Measurements from ENCODE around the gene EPHB3. TPM values are rescaled to one million over a fixed set of nuclear protein-coding genes. Genes with fewer than 3 reads are reported as not detected.

The EPHB3 gene
- total and polyA plus RNA-seq, 2 of the 4 experiments (the other 2 are of a cell fraction): 0.72 to 2.9 TPM

DNA sequence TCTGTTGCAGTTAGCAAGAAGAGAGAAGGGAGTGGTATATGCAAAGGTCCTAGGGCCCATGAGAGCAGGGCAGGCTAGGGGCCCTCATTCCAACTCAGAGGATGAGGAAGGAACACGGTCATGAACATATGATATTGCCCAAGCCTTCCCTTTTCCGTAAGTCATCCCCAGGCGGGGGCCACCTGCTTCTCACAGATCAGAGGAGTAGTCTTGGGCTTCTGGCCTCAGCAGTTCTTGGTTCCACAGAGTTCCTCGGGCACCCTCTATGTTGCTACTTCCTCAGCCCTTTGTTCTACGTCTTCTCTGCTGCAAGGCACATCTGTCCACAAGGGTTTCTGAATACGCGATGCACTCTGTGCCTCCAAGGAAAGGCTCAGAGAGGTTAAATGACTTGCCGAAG, 25.3 kb downstream of the EPHB3 start:
- WGBS, 2 experiments (ENCODE audit: extremely low coverage in 2 of 2, insufficient read length in 1 of 2): 88% methylated on average over 5 of the region's 8 CpGs; no CpG with 5 or more reads in 1 of the 2 experiments
- Histone ChIP-seq H2AFZ (replicated peaks; ENCODE audit: low read length, poor library complexity) (no peak overlapping the region), H3K56ac (ENCODE audit: extremely low read depth, insufficient read depth, low read length) (no peak overlapping the region), H3K79me1 (ENCODE audit: low read depth in 1 of 2, low read length in 2 of 2) (no peaks in the 10 kb centered on the region), H3K27ac (ENCODE audit: insufficient read depth, low read length) (no peak overlapping the region), H3K4me2 (ENCODE audit: low read depth, low read length) (no peak overlapping the region), H2AK5ac (ENCODE audit: low read depth, low read length) (no peak overlapping the region), H4K91ac (ENCODE audit: insufficient read depth, low read depth, low read length) (no peak overlapping the region), H3K9me1 (ENCODE audit: insufficient read depth, low read length) (no peaks in the 10 kb centered on the region), H3K4me1 (ENCODE audit: control insufficient read depth, insufficient read depth, low read length) (peaks cover 12% of the 10 kb centered on the region; the same call in 1 of the 2 replicates), H2BK5ac (ENCODE audit: low read depth, low read length, poor library complexity, severe bottlenecking) (no peak overlapping the region), H3K23ac (ENCODE audit: low read depth, low read length) (no peak overlapping the region), H2BK20ac (ENCODE audit: low read depth, low read length) (no peak overlapping the region), H3K18ac (ENCODE audit: low read depth, low read length) (no peak overlapping the region), H3K14ac (replicated peaks; ENCODE audit: low read depth, low read length) (no peak overlapping the region), H2AK9ac (replicated peaks; ENCODE audit: low read depth, low read length, poor library complexity) (no peak overlapping the region), H4K5ac (ENCODE audit: low read depth, low read length) (no peak overlapping the region), H3K4ac (ENCODE audit: low read depth, low read length) (no peak overlapping the region), H4K8ac (ENCODE audit: low read depth in 2 of 2, low read length in 2 of 2) (no peak overlapping the region), H3K9ac (ENCODE audit: low read depth, low read length) (no peak overlapping the region), H3K27me3 (ENCODE audit: control insufficient read depth, insufficient read depth, low read length) (peaks cover 16% of the 10 kb centered on the region), H3K36me3 (ENCODE audit: control insufficient read depth, insufficient read depth, low read length) (peaks cover 8% of the 10 kb centered on the region; the same call in 1 of the 2 replicates), H2BK15ac (ENCODE audit: low read depth, low read length) (no peak overlapping the region), H3K9me3 (ENCODE audit: control insufficient read depth, insufficient read depth, low read length) (no peaks in the 10 kb centered on the region), H4K20me1 (ENCODE audit: insufficient read depth, low read length) (no peaks in the 10 kb centered on the region), H2BK120ac (ENCODE audit: low read depth, low read length) (no peak overlapping the region), H3K4me3 (ENCODE audit: insufficient read depth, low read depth, low read length) (no peak overlapping the region)
- ATAC-seq (ENCODE audit: low read depth) (no peak), DNase-seq (no peak)
- ChIA-PET POLR2A (ENCODE audit: unreplicated experiment) (no interaction called here), CTCF (no interaction called here)
- in situ Hi-C loops (cut with MboI; ENCODE audit: low sequenced_read_pairs) (no loop called here), dilution Hi-C loops (cut with HindIII; ENCODE audit: low sequenced_read_pairs, unreplicated experiment) (no loop called here), intact Hi-C loops (cut with micrococcal nuclease) (no loop called here)
- TF ChIP-seq CEBPB (IDR thresholded peaks at IDR 0.05; ENCODE audit: low read depth, low read length) (no peak), RFX5 (IDR thresholded peaks at IDR 0.05; ENCODE audit: low read depth, low read length) (no peak), NFE2L2 (IDR thresholded peaks at IDR 0.05; ENCODE audit: low read depth, low read length) (no peak), MXI1 (IDR thresholded peaks at IDR 0.05; ENCODE audit: borderline replicate concordance, low read depth, low read length) (no peak), MAZ (IDR thresholded peaks at IDR 0.05; ENCODE audit: borderline replicate concordance, low read depth, low read length) (no peak), MAFK (IDR thresholded peaks at IDR 0.05; ENCODE audit: low read depth, low read length) (no peak), RCOR1 (IDR thresholded peaks at IDR 0.05; ENCODE audit: insufficient replicate concordance, low read length) (no peak), CHD1 (IDR thresholded peaks at IDR 0.05; ENCODE audit: low read depth, low read length) (no peak), BHLHE40 (IDR thresholded peaks at IDR 0.05; ENCODE audit: low read depth, low read length) (no peak), FOS (IDR thresholded peaks at IDR 0.05; ENCODE audit: low read depth, low read length) (no peak), POLR2A (IDR thresholded peaks at IDR 0.05; ENCODE audit: low read depth, low read length) (no peak), SMC3 (IDR thresholded peaks at IDR 0.05; ENCODE audit: low read depth, low read length) (no peak), RAD21 (IDR thresholded peaks at IDR 0.05; ENCODE audit: low read length) (no peak)
- TF ChIP-seq, protein P1, sequence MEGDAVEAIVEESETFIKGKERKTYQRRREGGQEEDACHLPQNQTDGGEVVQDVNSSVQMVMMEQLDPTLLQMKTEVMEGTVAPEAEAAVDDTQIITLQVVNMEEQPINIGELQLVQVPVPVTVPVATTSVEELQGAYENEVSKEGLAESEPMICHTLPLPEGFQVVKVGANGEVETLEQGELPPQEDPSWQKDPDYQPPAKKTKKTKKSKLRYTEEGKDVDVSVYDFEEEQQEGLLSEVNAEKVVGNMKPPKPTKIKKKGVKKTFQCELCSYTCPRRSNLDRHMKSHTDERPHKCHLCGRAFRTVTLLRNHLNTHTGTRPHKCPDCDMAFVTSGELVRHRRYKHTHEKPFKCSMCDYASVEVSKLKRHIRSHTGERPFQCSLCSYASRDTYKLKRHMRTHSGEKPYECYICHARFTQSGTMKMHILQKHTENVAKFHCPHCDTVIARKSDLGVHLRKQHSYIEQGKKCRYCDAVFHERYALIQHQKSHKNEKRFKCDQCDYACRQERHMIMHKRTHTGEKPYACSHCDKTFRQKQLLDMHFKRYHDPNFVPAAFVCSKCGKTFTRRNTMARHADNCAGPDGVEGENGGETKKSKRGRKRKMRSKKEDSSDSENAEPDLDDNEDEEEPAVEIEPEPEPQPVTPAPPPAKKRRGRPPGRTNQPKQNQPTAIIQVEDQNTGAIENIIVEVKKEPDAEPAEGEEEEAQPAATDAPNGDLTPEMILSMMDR (conservative IDR thresholded peaks at IDR 0.05; ENCODE audit: low read depth, low read length): no peak
- TF ChIP-seq, protein P2, sequence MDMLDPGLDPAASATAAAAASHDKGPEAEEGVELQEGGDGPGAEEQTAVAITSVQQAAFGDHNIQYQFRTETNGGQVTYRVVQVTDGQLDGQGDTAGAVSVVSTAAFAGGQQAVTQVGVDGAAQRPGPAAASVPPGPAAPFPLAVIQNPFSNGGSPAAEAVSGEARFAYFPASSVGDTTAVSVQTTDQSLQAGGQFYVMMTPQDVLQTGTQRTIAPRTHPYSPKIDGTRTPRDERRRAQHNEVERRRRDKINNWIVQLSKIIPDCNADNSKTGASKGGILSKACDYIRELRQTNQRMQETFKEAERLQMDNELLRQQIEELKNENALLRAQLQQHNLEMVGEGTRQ (IDR thresholded peaks at IDR 0.05; ENCODE audit: low read depth, low read length): no peak
- TF ChIP-seq, protein P3, sequence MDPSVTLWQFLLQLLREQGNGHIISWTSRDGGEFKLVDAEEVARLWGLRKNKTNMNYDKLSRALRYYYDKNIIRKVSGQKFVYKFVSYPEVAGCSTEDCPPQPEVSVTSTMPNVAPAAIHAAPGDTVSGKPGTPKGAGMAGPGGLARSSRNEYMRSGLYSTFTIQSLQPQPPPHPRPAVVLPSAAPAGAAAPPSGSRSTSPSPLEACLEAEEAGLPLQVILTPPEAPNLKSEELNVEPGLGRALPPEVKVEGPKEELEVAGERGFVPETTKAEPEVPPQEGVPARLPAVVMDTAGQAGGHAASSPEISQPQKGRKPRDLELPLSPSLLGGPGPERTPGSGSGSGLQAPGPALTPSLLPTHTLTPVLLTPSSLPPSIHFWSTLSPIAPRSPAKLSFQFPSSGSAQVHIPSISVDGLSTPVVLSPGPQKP (IDR thresholded peaks at IDR 0.05; ENCODE audit: borderline replicate concordance, low read depth, low read length): no peak
- BruUV-seq (replicated peaks): no TSS peak
